OCI-LY7 (cell line): Measurements from ENCODE around the gene GNB1L. TPM values are rescaled to one million over a fixed set of nuclear protein-coding genes. Genes with fewer than 3 reads are reported as not detected.

ENCODE experiments used
- BruUV-seq: library from RNA; stranded (reverse); fragments of 400-500 nt; replicated peaks from 2 replicates; lab custom pipeline; 2021; lab: Mats Ljungman, UMichigan
- CTCF ChIA-PET: fragments of 300-600 bp; sonication (Branson Sonifier 250); formaldehyde crosslinking; loops from one replicate; lab custom pipeline; 2022; ENCODE audit warnings: antibody characterized with exemption; ENCODE audit not compliant: unreplicated experiment; lab: Charles Lee
- POLR2A ChIA-PET: fragments of 300-600 bp; sonication (Branson Sonifier 250); formaldehyde crosslinking; loops from one replicate; lab custom pipeline; 2022; ENCODE audit warnings: antibody characterized with exemption; lab: Charles Lee
- DNase-seq: peaks from one replicate; pipeline ENCODE4 v3.0.0-alpha.2; 2015; ENCODE audit warnings: low spot score
- H2AFZ ChIP-seq: fragments of 200-600 bp; sonication (generic), shearing (Covaris generic); 2 replicates; pipeline ENCODE4 v1.6.1; 2014; ENCODE audit warnings: mild to moderate bottlenecking, antibody characterized with exemption, low read length, moderate library complexity
- H3K27ac ChIP-seq: fragments of 200-600 bp; sonication (generic); 2 replicates; pipeline ENCODE4 v1.5.1; 2014; ENCODE audit warnings: mixed run types, low read depth, mild to moderate bottlenecking, moderate library complexity, low read length, inconsistent platforms; ENCODE audit not compliant: poor library complexity, severe bottlenecking
- H3K36me3 ChIP-seq: fragments of 200-600 bp; sonication (generic); 2 replicates; pipeline ENCODE4 v1.6.1; 2014; ENCODE audit warnings: mild to moderate bottlenecking, antibody characterized with exemption, low read length, moderate library complexity, mixed read lengths; ENCODE audit not compliant: insufficient read depth
- H3K4me1 ChIP-seq: fragments of 200-600 bp; sonication (generic); 2 replicates; pipeline ENCODE4 v1.5.1; 2014; ENCODE audit warnings: mild to moderate bottlenecking, low read length; ENCODE audit not compliant: insufficient read depth, poor library complexity, severe bottlenecking
- H3K4me2 ChIP-seq: fragments of 200-600 bp; sonication (generic); 2 replicates; pipeline ENCODE4 v1.6.1; 2014; ENCODE audit warnings: mild to moderate bottlenecking, low read length
- H3K4me3 ChIP-seq: fragments of 200-600 bp; sonication (generic); 2 replicates; pipeline ENCODE4 v1.5.1; 2014; ENCODE audit warnings: mild to moderate bottlenecking, low read depth, low read length; ENCODE audit not compliant: poor library complexity, severe bottlenecking
- H3K79me2 ChIP-seq: fragments of 200-600 bp; sonication (generic); 2 replicates; pipeline ENCODE4 v1.6.1; 2016; ENCODE audit warnings: low read depth, mild to moderate bottlenecking, low read length, moderate library complexity, mixed read lengths; ENCODE audit not compliant: insufficient read depth
- H3K9me2 ChIP-seq: fragments of 200-600 bp; sonication (generic); 2 replicates; pipeline ENCODE4 v1.6.1; 2016; ENCODE audit warnings: mild to moderate bottlenecking, low read length, mixed read lengths; ENCODE audit not compliant: insufficient read depth
- H3K9me3 ChIP-seq: fragments of 200-600 bp; sonication (generic); 2 replicates; pipeline ENCODE4 v1.6.1; 2014; ENCODE audit warnings: mild to moderate bottlenecking, mixed run types, low read length, mixed read lengths
- H4K20me1 ChIP-seq: fragments of 200-600 bp; sonication (generic); 2 replicates; pipeline ENCODE4 v1.6.1; 2014; ENCODE audit warnings: mild to moderate bottlenecking, antibody characterized with exemption, low read length, moderate library complexity, mixed read lengths; ENCODE audit not compliant: insufficient read depth
- CTCF ChIP-seq: fragments of 200-600 bp; sonication (generic); conservative IDR thresholded peaks from 2 replicates; pipeline ENCODE4 v1.5.1; 2014; ENCODE audit warnings: mild to moderate bottlenecking, antibody characterized with exemption, low read length, moderate library complexity, mixed read lengths
- EZH2phosphoT487 ChIP-seq: fragments of 200-600 bp; sonication (generic); IDR thresholded peaks from 2 replicates; pipeline ENCODE4 v1.6.1; 2018; ENCODE audit warnings: low read depth, borderline replicate concordance, mild to moderate bottlenecking, mixed run types, antibody characterized with exemption, low read length, moderate library complexity, mixed read lengths
- intact Hi-C: fragments of 100-400 bp; cut with micrococcal nuclease; formaldehyde crosslinking; loops from one replicate; pipeline ENCODE4 v1.10.0; 2022; ENCODE audit not compliant: unreplicated experiment
- total RNA-seq, 2 experiments: library from RNA; depleted of rRNA in 1 of 2; stranded (reverse); fragments of >200 nt in 1 of 2; shearing (Covaris generic) in 1 of 2; gene quantifications; 2 replicates each; pipeline ENCODE4 v1.2.3, GENCODE V29; 2014 to 2022

Gene GNB1L
- total RNA-seq, 2 experiments from 2014 or later = 13.1 to 26.7 TPM

GRCh38 chr22:19770349-19771220, 84.1 kb downstream of the GNB1L start:
- BruUV-seq = no TSS peak
- intact Hi-C loops = no loop called here

GRCh38 chr22:19769393-19769715, 85.3 kb downstream of the GNB1L start:
- no TSS peak for BruUV-seq
- intact Hi-C loops = no loop called here
- Histone ChIP-seq H3K4me1 (peaks cover 39% of the 10 kb centered on the region), H3K9me3 (no peaks in the 10 kb centered on the region), H3K4me3 (no peak overlapping the region), H3K4me2 (no peak overlapping the region), H2AFZ (no peak overlapping the region), H4K20me1 (no peaks in the 10 kb centered on the region), H3K79me2 (no peaks in the 10 kb centered on the region), H3K9me2 (no peaks in the 10 kb centered on the region), H3K36me3 (no peaks in the 10 kb centered on the region), H3K27ac (no peak overlapping the region)
- CTCF ChIA-PET = interaction anchor here (1.4 kb wide), 1 partner anchor 127 kb away, joined by 3 read pairs; no protein-coding TSS in a partner anchor
- TF ChIP-seq CTCF (no peak), EZH2phosphoT487 (no peak)
- POLR2A ChIA-PET = no interaction called here
- DNase-seq = no peak

More at GRCh38 chr22:19770349-19771220, 84.1 kb downstream of the GNB1L start:
- Histone ChIP-seq H2AFZ (no peak overlapping the region), H3K36me3 (no peaks in the 10 kb centered on the region), H3K79me2 (no peaks in the 10 kb centered on the region), H3K9me2 (no peaks in the 10 kb centered on the region), H3K4me1 (peaks cover 45% of the 10 kb centered on the region), H3K4me3 (no peak overlapping the region), H3K9me3 (no peaks in the 10 kb centered on the region), H3K4me2 (no peak overlapping the region), H3K27ac (no peak overlapping the region), H4K20me1 (no peaks in the 10 kb centered on the region)
- ChIA-PET CTCF (interaction anchor here (1.4 kb wide), 1 partner anchor 126 kb away, joined by 3 read pairs; no protein-coding TSS in a partner anchor), POLR2A (no interaction called here)
- no peak for DNase-seq
- TF ChIP-seq CTCF = no peak
- TF ChIP-seq EZH2phosphoT487 = no peak
